ENCODE results near the gene BID.

DNA sequence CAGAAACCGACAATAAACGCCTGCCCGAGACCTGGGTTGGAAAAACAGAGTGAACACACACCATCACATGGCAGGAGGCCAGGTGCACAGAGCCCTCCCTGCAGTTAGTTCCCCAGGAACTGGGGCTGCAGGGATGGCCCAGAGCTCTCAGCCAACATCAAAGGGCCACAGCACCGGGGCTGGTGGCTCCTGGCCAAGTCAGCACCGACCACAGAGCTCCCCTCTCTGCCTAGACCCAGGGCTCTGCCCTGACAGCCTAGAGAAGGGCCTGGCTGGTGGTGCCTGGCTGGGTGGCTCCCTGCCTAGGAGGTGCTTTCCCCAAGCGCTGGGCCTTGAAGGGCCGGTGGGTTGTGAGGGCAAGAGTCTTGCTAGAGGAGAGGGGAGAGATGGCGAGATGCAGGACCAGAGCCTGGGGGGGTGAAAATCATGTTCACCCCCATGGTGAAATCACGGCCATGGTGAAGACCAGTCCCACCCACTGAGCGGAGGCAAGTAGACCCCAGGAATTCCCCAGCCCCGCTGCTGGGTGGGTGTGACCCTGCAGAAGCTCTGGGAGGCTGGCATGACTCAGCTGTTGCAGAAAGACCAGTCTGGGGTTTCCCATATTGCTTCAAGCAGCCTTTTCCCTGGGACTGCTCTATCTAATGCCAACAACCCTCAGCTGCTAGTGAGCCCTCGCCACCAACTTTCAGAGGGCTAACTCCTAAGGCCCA, 7.2 kb upstream of the BID start:
- TF ChIP-seq CEBPB (IDR thresholded peaks at IDR 0.05; ENCODE audit: low read depth, low read length) (no peak), ZNF274 (IDR thresholded peaks at IDR 0.05; ENCODE audit: borderline replicate concordance, extremely low read depth, low read length) (no peak), YY1 (IDR thresholded peaks at IDR 0.05; ENCODE audit: low read depth, low read length) (no peak), EZH2 (IDR thresholded peaks at IDR 0.05; ENCODE audit: low read depth, low read length, severe bottlenecking) (no peak), KDM5A (IDR thresholded peaks at IDR 0.05; ENCODE audit: low read length) (no peak), PHF8 (conservative IDR thresholded peaks at IDR 0.05; ENCODE audit: low read depth, low read length) (no peak), BRCA1 (IDR thresholded peaks at IDR 0.05; ENCODE audit: low read depth, low read length) (no peak), POLR2AphosphoS5 (IDR thresholded peaks at IDR 0.05; ENCODE audit: low read depth, low read length) (no peak), JUND (IDR thresholded peaks at IDR 0.05; ENCODE audit: low read length) (no peak), RAD21 (IDR thresholded peaks at IDR 0.05 in 1 of 2, conservative IDR thresholded peaks at IDR 0.05 in 1 of 2; ENCODE audit: low read depth in 2 of 2, low read length in 2 of 2) (no peak)
- TF ChIP-seq, protein P1, sequence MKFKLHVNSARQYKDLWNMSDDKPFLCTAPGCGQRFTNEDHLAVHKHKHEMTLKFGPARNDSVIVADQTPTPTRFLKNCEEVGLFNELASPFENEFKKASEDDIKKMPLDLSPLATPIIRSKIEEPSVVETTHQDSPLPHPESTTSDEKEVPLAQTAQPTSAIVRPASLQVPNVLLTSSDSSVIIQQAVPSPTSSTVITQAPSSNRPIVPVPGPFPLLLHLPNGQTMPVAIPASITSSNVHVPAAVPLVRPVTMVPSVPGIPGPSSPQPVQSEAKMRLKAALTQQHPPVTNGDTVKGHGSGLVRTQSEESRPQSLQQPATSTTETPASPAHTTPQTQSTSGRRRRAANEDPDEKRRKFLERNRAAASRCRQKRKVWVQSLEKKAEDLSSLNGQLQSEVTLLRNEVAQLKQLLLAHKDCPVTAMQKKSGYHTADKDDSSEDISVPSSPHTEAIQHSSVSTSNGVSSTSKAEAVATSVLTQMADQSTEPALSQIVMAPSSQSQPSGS (IDR thresholded peaks at IDR 0.05; ENCODE audit: low read length) = no peak
- TF ChIP-seq, protein P2, sequence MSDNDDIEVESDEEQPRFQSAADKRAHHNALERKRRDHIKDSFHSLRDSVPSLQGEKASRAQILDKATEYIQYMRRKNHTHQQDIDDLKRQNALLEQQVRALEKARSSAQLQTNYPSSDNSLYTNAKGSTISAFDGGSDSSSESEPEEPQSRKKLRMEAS (IDR thresholded peaks at IDR 0.05) = no peak
- TF ChIP-seq, protein P3, sequence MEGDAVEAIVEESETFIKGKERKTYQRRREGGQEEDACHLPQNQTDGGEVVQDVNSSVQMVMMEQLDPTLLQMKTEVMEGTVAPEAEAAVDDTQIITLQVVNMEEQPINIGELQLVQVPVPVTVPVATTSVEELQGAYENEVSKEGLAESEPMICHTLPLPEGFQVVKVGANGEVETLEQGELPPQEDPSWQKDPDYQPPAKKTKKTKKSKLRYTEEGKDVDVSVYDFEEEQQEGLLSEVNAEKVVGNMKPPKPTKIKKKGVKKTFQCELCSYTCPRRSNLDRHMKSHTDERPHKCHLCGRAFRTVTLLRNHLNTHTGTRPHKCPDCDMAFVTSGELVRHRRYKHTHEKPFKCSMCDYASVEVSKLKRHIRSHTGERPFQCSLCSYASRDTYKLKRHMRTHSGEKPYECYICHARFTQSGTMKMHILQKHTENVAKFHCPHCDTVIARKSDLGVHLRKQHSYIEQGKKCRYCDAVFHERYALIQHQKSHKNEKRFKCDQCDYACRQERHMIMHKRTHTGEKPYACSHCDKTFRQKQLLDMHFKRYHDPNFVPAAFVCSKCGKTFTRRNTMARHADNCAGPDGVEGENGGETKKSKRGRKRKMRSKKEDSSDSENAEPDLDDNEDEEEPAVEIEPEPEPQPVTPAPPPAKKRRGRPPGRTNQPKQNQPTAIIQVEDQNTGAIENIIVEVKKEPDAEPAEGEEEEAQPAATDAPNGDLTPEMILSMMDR (IDR thresholded peaks at IDR 0.05; ENCODE audit: control extremely low read depth in 1 of 3, insufficient read depth in 1 of 3, low read depth in 1 of 3, low read length in 3 of 3) = no peak
